ENCODE data around the gene INA.
"Not testable (repeated sequence)": the region's sequence is repeated elsewhere in the genome, so short reads cannot be mapped to it uniquely, and the experiment has no call there.

Gene INA

DNA sequence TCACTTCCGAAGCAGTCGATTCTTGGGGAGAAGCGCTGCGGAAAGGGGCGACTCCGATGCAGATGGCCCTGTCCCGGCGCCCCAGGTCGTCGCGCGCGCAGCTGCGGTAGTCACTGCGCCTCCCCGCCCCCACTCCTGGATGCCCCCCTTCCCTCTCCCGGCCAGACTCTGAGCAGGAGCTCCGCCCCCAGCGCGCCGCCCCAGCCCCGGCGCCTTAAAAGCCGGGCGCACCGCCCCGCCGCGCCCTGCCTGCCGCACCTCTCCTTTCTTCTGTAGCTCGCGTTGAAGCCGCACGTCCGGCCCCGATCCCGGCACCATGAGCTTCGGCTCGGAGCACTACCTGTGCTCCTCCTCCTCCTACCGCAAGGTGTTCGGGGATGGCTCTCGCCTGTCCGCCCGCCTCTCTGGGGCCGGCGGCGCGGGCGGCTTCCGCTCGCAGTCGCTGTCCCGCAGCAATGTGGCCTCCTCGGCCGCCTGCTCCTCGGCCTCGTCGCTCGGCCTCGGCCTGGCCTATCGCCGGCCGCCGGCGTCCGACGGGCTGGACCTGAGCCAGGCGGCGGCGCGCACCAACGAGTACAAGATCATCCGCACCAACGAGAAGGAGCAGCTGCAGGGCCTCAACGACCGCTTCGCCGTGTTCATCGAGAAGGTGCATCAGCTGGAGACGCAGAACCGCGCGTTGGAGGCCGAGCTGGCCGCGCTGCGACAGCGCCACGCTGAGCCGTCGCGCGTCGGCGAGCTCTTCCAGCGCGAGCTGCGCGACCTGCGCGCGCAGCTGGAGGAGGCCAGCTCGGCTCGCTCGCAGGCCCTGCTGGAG lies at the start of gene INA:
Gene INA (plus strand): TSS at position 243 of the 817 bp plus-strand sequence. CDS start 74 bp downstream, at position 317.
- DNase-seq (ENCODE audit: low read depth): no peak

DNA sequence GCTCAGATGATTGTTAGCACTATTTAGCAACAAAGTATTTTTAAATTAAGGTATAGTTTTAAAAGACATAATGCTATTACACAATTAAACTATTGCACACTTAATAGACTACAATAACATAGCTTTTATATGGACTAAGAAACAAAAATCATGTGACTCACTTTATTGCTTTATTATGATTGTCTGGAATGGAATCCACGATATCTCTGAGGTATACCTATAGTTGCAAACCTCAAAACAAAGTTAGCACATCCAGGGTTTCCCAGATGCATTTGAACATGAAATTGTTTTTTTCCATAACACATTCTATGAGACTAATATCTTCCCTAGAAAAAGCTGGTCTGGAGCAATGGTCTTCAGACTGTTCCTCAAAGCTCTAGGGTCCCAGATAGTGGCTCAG lies 49.5 kb upstream of the INA start:
- no peak for DNase-seq (ENCODE audit: low read depth)

DNA sequence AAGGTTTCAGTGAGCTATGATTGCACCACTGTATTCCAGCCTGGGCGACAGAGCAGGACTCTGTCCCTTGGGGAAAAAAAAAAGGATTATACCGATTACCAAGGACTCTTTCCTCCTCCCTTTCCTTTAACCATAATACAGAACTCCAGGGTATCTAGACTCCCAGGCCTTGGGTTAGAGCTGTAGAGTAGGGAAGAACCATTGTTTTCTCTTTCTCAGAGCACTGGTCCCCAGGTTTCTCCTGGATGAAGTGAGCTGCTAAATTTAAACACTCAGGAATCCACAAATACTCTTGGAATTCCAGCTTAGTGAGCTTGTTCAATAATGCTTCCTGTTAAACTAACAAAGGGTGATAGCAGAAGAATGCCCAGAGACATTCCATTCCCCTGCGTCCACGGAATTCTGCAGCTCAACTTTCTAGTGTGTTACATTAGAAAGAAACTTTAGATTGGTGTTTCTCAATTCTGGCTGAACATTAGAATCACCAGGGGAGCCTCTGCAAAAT lies 45.8 kb upstream of the INA start:
- peak; percentile 85 for DNase-seq (ENCODE audit: low read depth)

DNA sequence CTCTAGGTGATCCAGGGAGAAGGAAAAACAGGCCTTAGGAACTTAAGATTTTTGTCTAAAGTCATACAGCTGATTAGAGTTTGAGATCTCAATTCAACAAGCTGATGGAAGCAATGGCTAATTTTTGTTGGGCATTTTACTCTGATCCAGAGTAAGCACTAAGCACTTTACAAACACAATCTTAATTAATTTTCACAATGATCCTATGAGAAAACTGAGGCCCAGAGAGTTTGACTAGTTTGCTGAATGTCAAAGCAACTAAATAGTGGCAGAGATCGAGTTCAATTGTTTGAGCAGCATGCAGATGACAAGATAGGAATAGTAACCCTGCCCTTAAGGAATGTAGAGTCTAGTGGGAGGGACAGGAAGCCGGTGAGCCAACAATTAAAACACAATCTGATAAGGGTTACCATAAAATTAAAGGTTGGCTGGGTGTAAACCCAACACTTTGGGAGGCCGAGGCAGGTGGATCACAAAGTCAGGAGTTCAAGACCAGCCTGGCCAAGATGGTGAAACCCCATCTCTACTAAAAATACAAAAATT lies 44.7 kb upstream of the INA start:
- DNase-seq (ENCODE audit: low read depth): no peak

DNA sequence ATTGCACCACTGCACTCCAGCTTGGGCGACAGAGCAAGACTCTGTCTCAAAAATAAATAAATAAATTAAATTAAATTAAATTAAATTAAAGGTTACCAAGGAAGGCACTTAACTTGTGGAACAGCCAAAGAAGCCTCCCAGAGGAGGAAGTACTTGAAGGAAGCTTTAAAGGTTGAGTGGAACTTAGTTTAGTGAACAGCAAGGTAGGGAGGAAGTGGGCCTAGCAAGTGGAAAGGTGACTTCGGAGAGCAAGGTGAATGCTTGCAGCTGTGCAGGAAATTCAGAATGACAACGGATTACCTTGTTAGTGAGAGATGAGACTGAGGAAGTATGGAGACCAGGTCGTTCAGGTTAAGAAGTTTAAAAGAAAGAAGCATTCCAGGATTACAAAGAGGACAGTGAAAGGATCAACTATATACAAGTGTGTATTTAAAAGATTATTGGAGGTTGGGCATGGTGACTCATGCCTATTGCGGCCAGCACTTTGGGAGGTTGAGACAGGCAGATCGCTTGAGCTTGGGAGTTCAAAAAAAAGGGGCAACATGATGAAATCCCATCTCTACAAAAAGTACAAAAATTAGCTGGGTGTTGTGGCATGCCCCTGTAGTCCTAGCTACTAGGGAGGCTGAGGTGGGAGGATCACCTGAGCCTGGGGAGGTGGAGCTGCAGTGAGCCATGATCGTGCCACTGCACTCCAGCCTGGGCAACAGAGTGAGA lies 44.0 kb upstream of the INA start:
- no peak for DNase-seq (ENCODE audit: low read depth)

DNA sequence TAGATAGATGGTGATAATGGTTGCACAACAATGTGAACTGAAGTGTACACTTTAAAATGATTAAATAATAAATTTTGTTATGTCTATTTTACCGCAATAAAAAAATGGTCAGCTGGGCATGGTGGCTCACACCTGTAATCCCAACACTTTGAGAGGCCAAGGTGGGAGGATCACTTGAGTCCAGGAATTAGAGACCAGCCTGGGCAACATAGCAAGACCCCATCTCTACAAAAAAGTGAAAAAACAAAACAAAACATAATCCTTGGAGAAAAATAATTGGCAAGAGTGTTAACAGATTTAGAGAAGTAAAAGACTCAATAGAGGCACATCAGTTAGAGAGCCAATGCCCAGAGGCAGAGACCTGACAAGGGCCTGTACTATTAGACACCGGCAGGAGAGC lies 41.2 kb upstream of the INA start:
- no peak for DNase-seq (ENCODE audit: low read depth)

DNA sequence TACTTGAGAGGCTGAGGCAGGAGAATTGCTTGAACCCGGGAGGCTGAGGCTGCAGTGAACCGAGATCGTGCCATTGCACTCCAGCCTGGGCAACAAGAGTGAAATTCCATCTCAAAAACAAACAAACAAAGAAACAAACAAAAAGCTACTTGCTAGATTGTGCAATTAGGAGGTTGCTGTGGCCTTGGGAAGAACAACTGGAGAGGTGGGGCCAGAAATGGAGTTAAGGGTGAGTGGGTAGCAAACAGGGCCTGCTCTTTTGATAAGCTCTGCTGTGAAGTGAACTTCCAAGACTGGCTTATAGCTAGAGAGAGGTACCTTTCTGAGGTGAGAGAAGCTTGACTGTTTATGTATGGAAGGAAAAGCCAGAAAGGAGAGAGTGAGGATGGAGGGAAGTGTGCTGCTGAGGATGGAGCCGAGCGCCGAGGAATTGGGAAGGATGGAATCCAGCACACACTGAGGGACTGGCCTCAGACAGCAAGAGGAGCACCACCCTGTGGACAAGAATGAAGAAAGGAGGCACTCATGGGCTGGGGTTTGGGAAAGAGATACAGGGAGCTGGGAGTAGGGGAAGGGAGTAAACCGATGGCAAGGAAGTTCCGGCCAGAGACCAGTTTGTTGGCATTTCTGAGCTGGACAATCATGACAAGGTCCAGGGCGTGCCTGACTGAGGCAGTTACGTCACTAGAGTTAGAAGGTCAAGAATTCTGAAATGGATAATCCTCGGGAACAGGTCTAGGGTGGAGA lies 38.3 kb upstream of the INA start:
- DNase-seq (ENCODE audit: low read depth): no peak

DNA sequence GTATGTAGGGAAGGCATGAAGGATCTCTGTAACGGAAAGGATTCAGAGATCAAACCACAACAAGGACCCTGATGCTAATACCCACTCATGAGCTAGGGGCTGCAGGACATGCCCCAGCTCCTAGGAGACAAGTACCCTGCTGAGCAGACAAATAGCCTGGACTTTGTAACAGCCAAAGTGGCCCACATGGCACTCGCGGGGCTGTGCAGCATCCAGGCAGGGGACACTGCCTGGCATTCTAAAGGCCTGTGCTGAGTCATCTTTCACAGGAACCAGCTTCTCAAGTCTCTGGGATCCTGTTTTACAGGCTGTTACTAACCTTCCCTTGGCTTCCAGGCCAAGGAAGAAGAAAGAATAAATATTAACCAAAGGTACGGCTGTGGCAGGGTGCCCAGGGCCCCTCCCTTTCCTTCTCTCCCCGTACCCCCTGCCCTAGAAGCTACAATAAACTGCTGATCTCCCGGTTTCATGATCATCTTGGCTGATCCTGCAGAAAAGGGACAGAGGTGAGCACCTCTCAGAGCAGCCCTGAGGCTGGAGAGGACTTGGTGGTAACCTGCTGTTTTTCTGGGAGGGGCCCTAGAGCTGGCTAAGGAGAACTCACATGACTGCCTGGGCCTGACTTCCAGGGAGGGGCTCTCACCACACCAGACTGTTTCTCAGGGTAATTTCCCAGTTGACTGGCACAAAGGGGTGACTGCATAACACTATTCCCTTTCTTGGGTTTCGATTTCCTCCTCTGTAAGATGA lies 35.5 kb upstream of the INA start:
- DNase-seq (ENCODE audit: low read depth): no peak

DNA sequence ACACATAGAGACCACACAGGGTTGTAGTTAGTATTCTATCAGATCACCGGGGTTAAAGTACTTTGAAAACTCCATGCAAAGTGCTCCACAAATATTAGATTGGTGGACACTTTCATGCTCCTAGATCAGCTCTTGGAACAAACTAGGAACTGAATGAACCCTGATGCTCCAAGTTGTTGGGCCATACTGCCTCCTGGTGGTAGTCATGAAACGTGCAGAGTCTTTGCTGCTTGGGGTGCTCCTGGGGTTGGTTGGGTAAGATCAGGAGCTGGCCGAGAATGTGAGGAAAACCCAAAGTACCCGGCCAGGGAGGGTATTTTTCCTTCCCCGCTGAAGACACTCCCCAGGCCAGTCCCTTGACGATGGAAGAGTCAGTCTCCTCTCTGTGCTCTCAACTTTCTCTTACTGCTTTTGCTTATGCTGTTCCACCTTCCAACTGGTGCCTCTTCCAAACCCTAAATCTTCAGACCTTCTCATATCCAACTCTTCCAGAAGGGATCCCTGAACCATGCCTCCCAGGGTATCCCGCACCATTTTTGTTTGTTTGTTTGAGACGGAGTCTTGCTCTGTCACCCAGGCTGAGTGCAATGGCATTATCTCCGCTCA lies 32.2 kb upstream of the INA start:
- DNase-seq (ENCODE audit: low read depth): no peak

DNA sequence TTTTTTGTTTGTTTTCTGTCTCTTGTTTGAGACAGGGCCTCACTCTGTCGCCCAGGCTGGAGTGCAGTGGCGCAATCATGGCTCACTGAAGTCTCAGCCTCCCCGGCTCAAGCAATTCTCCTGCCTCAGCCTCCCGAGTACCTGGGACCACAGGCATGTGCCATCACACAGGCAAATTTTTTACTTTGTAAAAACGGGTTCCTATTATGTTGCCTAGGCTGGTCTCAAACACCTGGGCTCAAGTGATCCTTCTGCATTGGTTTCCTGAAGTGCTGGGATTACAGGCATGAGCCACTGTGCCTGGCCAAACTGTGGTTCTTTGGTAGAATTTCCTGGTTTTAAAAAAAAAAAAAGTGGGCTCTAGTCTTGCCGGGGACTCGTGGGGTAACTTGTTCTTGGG lies 31.4 kb upstream of the INA start, which contains the start of gene RPEL1:
Gene RPEL1 (plus strand): TSS at position 301 of the 400 bp plus-strand sequence. CDS start 110 bp downstream, outside the sequence.
- not testable (repeated sequence) for DNase-seq (ENCODE audit: low read depth)

DNA sequence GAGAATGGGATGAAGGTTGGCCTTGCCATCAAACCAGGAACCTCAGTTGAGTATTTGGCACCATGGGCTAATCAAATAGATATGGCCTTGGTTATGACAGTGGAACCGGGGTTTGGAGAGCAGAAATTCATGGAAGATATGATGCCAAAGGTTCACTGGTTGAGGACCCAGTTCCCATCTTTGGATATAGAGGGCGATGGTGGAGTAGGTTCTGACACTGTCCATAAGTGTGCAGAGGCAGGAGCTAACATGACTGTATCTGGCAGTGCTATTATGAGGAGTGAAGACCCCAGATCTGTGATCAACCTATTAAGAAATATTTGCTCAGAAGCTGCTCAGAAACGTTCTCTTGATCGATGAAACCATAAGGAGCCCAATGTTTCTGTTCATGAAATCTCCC lies 30.6 kb upstream of the INA start:
- DNase-seq (ENCODE audit: low read depth): no peak

DNA sequence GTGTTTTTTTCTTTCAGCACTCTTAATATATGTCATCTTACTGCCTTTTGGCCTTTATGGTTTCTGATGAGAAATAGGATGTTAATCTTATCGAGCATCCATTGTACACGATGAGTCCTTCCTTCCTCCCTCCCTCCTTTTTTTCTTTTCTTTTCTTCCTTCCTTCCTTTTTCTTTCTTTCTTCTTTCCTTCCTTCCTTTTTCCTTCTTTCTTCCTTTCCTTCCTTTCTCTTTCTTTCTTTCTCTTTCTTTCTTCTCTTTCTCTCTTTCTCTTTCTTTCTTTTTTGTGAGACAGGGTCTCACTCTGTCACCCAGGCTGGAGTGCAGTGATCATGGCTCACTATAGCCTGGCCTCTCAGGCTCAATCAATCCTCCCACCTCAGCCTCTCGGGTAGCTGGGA lies 22.8 kb upstream of the INA start:
- DNase-seq (ENCODE audit: low read depth): no peak

DNA sequence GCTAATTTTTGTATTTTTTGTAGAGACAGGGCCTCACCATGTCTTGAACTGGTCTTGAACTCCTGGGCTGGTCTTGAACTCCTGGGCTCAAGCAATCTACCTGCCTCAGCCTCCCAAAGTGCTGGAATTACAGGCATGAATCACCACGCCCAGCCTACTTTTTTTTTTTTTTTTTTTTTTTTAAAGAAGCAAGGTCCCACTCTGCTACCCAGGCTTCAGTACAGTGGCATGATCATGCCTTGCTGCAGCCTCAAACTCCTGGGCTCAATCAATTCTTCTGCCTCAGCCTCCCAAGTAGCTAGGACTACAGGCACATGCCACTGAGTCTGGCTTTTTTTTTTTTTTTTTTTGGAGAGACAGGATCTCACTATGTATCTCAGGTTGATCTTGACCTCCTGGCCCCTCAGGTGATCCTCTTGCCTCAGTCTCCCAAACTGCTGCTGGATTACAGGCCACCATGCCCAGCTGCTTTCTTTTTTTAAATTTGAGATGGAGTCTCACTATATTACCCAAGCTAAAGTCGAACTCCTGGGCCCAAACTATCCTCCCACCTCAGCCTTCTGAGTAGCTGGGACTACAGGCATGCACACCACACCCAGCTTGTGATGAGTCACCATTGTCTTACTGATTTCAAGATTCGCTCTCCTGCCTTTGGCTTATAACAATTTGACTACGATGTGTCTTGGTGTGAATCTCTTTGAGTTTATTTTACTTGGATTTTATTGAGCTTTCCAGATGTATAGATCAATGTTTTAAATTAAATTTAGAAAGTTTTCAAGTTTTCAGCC lies 22.2 kb upstream of the INA start:
- no peak for DNase-seq (ENCODE audit: low read depth)

DNA sequence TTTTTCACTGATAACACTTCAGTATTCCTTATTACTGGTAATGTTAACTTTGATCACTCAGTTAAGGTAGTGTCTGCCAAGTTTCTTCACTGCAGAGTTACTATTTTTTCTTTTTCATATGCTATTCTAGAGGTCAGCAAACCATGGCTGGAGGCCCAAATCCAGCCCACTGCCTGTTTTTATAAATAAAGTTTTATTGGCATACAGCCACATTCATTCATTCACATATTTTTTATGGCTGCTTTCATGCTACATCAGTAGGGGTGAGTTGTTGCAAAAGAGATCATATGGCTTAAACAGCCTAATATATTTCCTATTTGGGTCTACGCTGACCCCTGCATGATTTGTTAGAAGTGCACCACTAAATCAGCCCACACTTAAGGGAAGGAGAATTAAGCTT lies 20.3 kb upstream of the INA start:
- DNase-seq (ENCODE audit: low read depth): no peak

DNA sequence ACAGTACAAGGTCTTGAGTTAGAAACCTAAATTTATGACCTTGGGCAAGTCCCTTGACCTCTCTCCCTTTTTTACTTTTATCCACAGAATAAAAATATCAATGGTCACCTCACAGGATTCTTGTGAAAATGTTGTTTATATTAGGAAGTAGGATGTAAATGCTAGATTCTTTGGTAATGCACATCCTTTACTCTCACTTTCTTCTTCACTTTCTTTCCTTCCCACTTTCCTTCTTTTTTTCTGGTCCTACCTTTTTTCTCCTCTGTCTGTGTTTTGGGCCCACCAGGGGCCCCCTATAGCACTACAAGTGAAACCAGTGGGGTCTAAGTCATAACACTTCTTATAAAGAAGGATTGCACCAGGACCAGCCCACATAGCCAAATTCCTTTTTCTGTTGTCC lies 19.1 kb upstream of the INA start:
- no peak for DNase-seq (ENCODE audit: low read depth)

DNA sequence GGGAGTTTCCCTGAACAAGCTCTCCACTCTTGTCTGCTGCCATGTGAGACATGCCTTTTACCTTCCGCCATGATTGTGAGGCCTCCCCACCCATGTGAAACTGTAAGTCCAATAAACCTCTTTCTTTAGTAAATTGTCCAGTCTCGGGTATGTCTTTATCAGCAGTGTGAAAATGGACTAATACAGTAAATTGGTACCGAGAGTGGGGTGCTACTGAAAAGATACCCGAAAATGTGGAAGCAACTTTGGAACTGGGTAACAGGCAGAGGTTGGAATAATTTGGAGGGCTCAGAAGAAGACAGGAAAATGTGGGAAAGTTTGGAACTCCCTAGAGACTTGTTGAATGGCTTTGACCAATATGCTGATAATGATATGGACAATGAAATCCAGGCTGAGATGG lies 18.0 kb upstream of the INA start:
- DNase-seq (ENCODE audit: low read depth): not testable (repeated sequence)

DNA sequence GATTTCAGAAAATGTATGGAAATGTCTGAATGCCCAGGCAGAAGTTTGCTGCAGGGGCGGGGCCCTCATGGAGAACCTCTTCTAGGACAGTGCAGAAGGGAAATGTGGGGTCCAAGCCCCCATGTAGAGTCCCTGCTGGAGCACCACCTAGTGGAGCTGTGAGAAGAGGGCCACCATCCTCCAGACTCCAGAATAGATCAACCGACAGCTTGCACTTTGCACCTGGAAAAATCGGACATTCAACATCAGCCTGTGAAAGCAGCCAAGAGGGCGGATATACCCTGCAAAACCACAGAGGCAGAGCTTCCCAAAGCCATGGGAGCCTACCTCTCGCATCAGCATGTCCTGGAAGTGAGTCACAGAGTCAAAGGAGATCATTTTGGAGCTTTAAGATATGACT lies 16.9 kb upstream of the INA start:
- DNase-seq (ENCODE audit: low read depth): no peak

DNA sequence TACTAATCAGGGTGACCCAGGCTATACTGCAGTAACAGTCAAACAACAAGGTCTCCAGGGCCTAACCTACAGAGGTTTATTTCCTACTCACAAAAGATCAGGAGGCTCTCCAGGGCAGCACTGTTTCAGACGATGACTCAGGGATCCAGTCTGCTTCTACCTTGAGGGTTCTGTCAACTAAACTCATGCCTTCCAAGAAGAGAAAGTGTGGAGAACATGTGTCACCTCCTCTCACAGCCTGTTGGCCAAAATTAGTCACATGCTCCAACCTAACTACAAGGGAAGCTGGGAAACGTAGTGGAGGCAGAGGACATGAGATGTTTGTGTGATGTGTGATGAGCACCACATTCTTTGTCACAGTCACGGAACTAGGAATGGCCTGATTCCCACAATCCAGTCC lies 14.7 kb upstream of the INA start:
- DNase-seq (ENCODE audit: low read depth): no peak

DNA sequence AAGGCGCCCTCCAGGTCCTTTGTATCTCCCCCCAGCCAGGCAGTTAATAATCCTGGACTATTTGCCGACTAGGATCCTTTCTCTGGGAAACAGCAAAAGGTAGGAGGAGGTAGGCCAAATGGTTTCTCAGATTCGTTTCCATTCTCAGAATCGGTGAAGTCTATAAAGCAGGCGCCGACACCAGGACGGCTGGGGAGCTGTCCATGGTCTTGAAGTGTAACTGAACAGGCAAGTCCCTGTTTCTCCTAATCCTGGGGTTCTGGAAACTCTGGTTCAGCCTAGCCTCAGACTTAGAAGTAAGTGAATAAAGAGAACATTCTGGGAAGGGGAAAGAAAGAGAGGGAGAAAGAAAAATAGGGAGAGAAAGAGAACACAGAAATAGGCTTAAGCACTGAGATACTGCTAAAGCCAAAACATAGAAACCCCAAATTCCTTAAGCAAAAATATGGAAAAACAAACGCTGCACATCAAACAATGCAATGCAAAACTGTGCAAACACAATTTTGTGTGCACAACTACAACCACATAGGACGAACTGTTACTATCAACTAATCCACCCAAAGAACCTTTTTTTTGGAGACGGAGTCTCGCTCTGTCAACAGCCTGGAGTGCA lies 11.1 kb upstream of the INA start:
- DNase-seq (ENCODE audit: low read depth): no peak

DNA sequence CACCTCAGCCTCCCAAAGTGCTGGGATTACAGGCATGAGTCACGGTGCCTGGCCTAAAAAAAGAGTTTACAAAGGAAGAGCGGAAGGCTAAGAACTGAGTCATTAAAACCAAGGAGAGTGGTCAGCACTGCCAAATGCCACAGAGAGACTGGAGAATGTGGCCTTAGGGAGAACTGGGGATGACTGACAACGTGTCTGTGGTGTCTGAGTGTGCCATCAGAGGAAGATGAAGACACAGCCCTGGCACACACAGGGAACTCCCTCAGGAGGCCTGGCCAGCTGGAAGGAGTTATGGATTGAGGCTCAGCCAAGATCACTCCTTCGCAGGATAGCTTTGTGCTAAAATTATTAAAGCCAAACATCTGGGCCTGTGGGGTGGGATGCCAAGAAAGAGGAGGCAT lies 3.9 kb upstream of the INA start:
- peak; percentile 89 for DNase-seq (ENCODE audit: low read depth)
